Suppressor macrophage treated with lipopolysaccharide for 4 hours (primary cell): ENCODE measurements around the gene PEX26.
"Not testable (repeated sequence)": the region's sequence is repeated elsewhere in the genome, so short reads cannot be mapped to it uniquely, and the experiment has no call there.

Source experiments
- DNase-seq: peaks from one replicate; pipeline ENCODE4 v3.0.0-alpha.2; 2020

Gene PEX26

DNA sequence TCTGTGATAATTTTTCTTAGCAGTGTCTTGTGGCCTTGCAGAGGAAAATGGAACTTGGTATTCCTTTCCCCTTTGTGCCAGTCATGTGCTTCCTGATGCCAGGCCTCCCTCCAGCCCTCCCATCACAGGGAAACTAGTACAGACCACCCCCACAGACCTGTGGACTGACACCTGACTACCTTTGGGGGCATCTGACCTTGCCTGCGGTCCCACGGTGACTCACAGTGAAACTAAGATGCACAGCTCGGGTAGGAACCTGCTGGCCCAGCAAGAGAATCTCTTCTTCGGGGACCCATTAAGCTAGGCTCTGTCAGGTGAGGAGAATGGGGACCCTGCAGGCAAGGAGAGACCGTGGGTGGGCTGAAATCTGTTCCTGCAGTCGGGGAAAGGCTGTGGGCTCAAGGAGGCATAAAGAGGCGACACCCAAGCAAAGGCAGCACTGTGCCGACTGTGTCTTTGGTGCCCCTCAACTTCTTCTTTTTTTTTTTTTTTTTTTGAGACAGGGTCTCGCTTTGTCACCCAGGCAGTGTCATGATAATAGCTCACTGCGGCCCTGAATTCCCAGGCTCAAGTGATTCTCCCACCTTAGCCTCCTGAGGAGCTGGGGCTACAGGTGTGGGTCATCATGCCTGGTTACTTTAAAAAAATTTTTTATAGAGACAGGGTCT lies 20.8 kb upstream of the PEX26 start:
- no peak for DNase-seq

DNA sequence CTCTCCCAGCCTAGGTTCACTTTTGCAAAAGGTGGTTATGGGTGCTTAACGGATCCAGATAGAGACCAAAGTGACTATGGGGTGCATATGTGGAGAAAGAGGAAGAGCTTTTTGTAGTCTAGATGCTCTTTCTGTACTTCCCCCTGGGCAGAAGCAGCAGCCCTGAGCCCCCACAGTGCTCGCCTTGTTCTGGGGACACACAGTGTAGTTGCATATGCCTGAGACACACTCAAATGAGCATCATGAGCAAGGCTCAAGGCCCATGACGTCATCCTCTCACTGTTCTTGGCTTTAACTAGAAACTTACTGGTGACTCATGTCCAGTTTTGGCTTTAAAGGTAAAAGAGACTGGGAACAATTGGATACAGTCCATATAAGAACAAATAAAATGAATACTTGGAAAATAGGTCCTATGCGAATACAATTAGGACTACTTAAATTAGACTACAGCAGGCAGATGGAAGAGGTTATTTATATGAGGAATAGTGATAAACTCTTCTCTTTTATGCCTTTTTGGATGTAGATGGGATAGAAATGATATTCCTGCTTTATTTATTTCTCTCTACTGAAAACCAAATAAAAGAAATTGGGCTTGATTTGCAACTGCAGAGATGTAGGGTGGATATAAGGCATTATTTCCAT lies 20.1 kb upstream of the PEX26 start:
- DNase-seq, result peak; percentile 83

DNA sequence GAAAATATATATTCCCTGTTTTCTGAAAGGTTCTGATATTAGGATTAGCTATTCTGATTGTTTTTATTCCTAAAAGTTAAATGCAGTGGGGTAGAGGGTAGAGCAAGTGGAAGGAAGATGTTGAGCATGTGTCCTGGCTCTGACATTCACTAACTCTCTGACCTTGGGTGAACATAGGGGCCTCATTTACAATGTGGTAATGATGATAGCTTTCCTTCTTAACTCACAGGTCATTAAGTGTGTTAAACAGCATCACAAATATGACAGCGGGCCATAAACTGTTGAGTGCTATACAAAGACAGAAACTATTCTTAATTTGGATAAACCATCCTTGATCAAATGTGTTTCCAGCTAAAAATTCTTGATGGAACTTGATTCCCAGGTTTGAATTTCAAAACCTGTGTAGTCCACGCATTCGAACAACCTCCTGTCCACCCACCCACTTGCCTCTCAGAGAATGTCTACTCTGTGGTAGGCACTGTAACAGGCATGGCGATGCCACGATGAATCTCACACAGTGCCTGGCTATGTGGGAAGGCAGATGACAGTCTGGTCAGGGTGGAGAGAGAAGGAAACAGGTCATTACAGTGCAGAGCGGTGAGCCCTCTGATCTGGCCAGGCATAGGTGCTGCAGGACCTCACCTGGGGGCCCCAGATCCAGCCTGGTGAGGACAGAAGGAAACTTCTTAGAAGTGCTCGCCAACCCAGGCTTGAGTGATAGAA lies 19.3 kb upstream of the PEX26 start:
- DNase-seq, result no peak

DNA sequence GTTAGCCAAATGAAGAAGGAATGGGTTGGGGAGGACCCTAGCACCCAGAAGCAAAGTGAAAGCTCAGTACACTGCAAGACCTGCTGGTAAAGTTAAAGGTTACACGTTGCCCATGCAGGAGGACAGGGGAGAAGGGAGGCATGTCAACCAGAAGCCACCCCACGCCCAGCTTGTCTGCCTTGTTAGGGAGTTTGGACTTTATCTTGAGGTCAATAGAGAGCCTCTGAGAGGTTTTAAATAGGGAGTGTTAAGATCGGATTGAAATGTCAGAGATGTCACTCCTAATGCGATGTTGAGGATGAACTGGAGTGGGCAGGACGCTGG lies 18.7 kb upstream of the PEX26 start:
- DNase-seq, result no peak

DNA sequence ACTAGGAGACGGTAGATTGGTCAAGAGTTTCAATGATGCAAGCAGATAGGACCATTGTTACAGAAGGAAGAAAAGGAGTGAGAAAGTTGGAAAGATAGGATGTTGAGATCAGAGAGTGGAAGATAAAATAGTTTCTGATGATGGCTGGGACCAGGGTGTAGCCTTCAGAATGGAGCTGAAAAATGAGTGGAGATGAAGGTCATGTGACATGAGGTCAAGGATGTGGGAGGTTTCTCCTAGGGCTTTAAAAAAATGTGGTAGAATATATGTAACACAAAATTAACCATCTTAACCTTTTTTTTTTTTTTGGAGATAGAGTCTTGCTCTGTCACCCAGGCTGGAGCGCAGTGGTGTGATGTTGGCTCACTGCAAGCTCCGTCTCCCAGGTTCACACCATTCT lies 18.3 kb upstream of the PEX26 start:
- no peak for DNase-seq

DNA sequence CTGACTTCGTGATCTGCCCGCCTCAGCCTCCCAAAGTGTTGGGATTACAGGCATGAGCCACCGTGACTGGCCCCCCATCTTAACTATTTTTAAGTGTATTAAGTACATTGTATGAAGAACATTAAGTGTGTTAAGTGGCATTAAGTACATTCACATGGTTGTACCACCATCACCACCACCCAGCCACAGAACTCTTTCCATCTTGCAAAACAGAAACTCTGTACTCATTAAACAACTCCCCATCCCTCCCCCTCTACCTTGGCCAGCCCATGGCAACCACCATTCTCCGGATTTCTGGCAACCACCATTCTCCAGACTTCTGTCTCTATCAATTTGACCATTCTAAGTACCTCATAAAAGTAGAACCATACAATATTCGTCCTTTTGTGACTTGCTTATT lies 17.8 kb upstream of the PEX26 start:
- DNase-seq, result no peak

DNA sequence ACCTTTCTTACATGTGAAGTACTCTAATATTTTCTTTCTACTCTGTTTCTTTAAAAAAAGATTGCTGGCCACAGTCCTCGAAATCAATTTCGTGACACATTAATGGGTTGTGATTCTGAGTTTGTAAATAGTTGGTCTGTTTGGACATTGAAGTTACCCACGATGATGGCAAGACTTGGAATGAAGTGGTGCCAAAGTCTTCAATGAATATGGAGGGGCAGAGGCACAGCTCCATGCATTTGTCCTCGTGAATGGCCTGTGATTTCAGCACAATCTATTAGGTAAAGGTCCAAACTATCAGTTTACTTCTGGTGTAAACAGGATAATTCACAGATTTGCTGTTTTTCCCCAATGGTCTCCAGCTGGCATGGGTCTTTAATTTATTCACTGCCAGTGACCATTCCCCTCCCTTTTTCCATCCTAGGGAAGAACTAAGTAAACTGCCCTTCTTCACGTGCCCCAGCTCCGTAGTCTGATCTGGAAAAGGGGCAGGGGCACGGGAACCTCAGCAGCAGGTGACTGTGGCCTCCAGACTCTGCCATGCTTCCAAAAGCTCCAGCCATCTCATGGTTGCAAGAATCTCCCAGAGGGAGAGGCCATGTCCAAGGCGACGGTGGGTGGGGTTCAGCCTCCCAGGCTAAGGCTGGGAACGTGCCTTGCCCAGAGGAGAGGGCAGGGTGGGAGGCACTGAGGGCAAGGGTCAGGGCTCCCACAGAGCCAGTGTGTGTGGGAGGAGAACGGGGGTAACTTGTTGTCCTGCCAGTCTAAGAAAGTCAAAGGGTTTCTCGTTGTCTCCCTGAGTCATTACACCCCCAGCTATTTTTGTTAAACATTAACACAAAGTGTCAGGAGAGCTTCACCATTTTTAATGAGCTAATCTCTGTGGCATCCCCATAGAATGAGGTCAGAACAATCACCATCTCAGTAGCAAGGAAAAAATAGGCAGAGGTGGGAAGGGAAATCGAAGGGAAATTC lies 16.9 kb upstream of the PEX26 start:
- DNase-seq, result peak; percentile 65

DNA sequence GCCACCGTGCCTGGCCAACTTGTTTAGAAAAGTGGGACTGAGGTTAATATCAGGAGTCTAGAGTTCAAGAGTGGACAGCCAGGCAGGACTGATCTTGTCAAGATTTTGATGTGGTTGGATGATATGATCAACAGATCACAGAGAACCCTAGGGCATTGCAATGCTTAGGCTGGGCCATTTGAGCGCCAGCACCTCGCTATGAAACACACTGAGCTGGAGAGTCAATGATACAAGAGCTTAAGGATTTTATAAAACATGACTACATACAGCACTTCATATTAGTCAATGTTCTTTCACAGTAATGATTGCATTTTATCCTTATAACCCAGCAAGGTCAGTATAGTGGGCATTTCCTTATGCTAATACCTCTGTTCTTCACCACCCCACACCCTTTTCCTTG lies 15.4 kb upstream of the PEX26 start:
- no peak for DNase-seq

DNA sequence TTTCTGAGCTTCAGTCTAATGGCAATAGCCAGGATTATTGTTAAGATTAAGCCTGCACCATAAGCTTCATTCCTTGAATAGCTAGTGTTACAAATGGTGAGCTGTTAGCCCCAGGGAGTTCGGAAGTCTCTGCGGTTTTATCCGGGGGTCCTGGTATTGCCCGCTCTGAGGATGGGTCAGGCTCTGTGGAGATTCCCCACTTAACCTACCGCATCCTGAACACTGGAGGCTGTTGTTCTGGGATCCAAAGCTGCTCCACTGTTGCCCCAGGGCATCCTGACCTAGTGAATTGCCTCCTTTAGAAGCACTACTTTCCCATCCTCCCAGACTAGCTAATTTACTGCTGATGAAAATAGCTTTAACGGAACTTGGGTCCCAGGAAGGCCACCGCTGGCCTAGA lies 14.5 kb upstream of the PEX26 start:
- DNase-seq, result no peak

DNA sequence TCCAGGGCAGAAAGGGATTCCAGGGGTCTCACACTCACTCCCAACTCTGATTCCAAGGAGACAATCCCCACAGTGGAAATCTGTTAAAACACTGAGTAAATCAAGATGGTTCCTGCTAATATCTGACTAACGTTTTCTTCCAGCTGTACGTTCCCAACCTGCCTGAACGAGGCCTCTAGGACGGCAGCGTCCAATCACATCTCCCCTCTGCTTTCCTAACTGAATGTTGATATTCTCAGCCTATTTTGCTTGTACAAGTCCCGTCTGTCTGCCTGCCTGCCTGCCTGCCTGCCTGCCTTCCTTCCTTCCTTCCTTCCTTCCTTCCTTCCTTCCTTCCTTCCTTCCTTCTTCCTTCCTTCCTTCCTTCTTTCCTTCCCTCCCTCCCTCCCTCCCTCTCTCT lies 14.1 kb upstream of the PEX26 start:
- DNase-seq, result not testable (repeated sequence)

DNA sequence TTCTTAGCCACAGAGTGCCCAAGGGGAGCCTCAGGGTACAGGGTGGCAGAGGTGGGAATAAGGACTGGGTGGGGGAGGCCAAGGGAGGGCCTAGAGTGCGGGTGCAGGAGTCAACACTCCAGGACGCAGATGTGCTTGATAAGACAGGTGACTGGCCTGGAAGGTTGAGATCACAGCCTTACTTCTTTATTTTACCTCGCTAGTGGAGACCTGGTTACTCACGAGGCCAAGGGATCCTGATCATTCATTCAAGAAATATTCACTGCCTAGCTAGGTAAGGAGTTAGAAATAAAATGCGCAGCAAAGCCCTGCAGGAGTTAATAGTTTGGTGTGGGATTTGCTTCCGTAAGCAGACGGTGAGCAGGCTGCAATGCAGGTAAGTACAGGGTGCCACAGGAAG lies 13.2 kb upstream of the PEX26 start:
- DNase-seq, result no peak

DNA sequence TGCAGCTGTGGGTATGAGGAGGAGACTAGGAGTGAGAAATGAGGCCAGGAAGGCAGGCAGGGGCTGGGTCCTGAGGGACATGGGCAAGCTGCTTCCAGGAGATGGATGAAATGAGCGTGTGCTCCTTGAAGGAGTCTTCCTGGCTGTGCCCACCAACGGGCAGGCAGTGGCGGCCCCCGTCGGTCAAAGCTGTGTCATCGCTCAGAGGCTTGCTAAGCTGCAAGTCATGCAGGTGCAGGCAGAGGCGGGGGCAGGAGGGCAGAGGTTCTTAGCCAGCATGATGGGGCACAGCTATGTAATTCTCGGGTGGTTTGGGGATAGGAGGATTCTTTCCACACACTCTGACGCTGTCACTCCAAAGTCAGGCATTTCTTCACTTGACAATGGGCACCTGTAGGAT lies 12.5 kb upstream of the PEX26 start:
- DNase-seq, result no peak

DNA sequence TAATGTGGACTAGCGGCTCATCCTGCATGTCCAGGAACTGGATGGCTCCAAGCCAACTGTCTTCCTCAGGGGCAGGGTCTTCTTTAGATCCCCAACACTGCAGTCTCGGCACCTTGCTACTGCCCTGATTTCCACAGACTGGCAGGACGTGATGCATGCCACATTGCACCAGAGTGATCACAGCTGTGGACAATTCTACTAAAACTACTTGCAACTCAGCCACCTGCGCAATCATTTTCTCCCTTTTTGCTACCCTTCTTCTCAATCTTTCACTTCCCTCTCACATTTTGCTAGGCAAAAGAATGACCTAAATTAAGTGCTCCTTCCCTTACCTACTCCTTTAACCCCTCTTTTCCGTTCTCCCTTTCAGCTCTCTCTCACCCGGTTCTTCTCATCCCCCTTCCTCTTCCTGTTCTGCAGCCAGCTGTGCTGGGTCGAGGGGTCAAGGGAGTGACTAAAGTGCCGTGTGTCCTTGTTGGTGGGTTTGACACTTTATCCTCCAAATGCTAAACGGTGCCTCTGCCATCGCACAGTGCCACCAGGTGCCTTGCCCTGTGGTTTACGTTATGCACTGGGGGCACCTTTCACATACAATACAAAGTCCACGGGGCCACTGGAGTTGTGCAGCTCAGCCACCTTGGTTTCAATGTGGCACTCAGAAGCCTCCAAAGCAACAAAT lies 11.5 kb upstream of the PEX26 start:
- no peak for DNase-seq

DNA sequence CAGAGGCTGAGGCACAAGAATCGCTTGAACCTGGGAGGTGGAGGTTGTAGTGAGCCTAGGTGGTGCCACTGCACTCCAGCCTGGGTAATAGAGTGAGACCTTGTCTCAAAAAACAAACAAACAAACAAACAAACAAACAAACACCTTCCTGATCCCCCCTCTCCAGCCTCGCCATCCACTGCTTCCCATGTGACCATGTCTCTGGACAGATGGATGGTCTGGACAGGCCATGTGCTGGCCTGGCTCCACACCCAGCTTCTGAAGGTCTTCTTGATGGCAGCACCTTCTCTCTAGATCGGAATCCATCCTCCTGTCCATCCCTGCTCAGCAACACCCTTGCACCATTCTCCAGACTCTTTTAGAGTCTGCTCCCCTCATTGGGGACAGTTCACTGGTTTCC lies 10.7 kb upstream of the PEX26 start:
- no peak for DNase-seq

DNA sequence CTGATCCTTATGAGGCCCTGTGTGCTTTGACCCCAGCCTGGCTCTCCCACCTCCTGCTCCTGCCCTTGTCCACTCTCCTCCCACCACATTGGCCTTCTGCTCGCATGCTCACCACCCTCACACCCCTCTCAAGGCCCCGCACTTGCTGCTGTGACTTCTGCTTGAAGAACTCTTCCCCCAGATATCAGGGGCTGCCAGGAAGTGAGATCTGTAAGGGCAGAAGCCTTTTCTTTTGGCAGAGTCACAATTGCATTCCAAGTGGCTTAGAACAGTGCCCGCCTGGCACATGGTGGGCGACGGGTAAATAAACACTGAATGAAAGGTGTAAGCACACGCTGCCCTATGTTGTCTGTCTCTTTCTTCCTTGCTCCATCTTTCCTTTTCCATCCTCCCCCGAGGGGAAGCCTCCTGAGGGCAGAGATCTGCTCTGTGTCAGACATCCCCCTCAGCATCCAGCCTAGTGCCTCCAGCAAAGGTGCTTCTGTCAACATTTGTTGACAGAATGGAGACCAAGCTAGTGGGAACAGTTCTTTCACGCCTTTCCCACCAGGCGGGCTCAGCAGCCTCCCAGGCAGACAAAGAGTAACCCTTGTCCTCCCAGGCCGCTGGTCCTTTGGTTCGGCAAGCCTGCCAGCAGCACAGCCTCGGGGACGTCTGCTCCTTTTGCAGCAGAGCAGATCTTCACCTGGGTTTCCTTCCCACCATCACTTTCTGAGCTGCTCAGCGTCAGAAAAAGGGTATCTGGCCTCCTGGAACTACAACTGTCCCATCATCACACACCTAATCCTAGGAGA lies 10.0 kb upstream of the PEX26 start:
- DNase-seq, result no peak

DNA sequence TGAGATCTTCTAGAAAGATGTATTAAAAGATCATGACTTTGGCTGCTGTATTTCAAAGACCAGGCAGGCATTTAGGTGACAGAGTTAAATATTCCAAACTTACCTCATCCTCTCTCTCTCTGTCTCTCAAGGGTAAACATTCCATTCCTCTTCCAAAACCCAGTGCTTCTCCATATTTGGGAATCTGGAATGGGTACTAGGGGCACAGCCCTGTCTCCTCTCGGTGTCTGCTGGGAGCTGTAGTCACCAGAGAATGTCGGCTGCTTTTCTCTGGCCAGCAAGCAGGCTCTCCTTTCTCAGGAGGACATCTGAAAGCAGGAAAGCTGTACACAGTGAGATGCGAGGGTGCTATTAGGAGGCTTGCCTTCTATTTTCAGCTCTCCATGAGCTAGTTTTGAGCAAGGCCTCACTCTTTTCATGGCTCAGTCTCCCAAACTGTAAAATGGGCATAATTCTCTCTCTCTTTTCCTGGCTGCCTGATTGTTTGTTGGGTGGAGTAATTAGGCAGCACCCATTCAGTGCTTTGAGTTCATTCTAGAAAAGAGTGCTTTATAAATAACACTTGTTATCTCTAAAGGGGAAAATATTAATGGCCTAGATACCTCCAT lies 9.3 kb upstream of the PEX26 start:
- DNase-seq, result no peak

DNA sequence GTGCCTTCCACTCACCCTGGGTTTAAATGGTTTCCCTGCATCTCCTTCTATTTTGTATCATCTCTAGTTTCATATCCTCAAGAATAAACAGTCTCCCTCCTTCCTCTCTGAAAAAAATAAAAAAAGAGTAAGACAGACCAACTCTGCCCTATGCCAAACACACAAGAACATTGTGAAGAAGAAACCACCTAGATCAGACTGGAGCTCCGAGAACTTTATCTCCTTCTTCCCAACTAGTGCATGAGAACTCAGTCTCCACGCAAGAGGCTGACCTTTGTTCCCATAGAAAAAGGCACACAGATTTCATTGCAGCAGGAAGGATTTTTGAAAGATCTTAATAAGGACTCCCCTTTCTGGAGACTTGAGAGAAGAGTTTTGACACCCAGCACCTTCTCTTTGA lies 8.7 kb upstream of the PEX26 start:
- DNase-seq, result no peak

DNA sequence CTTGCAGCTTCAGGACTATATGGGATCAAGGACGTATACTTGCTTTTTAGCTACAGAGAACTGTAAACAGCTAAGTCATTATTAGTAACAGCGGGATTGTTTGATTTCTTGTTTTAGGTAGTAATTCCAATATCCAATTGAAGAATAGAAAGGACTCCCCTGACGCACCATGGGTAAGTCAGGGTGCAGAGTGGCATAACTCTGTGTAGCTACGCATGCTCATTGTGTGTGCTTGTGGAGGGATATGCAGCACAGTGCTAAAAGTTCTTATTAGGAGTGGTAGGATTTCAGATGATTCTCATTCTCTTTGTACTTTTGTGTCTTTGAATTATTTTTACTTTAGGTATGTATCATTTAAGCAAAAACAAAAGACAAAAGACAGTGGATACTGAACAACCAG lies 7.7 kb upstream of the PEX26 start:
- DNase-seq, result no peak

DNA sequence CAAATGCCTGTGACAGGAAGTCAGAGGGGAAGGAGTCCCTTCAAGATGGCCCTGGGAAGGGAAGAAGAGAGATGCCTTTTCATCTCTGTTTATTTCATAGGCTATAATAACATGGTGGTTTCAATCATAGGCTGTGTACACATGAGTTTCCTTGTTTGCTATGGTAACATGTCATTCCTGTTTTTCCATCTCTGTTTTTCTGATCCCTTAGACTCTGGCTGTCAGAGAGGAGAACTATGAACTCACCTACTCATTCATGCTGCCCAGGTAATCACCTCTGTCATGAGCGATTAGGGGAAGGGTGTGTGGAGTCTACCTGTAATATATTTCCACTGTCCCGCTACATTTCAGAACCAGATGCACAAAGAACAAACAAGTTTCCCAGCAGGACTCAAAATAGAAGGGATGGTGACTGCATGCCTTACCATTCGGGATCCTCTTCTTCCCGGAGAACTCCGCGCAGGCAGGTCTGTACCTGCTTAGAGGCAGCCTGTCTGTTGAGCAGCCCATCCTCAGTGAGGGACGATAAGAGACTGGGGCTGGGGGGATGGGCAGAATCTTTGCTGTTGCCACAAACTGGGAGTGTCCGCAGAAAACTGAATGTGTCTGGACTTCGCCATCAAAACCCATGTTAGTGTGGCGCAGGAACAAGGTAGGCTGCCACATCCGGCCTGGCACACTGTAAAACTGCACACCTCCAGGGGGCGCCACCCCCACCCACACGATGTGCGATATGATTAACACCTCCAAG lies 7.1 kb upstream of the PEX26 start:
- no peak for DNase-seq

DNA sequence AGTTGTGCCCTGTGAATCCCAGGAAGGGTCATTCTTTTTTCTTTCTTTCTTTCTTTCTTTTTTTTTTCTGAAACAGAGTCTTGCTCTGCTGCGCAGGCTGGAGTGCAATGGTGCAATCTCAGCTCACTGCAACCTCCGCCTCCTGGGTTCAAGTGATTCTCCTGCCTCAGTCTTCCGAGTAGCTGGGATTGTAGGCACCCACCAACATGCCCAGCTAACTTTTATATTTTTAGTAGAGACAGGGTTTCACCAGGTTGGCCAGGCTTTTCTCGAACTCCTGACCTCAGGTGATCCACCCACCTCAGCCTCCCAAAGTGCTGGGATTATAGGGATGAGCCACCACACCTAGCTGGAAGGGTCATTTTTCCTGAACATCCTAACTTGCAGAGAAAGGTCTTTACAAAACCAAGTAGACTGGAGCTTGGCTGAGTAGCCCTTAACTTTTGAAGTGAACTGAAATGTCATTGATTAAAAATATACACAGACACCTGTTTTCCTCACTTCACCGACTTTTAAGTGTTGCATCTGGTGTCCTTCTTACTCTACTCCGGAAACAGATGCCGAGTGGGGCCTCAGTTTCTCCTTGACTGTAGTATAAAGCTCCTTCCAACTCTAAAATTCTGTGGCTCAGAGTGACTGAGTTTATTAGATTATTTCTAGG lies 6.4 kb upstream of the PEX26 start:
- not testable (repeated sequence) for DNase-seq
